Measurements from ENCODE around the gene MFAP2.
"Not testable (repeated sequence)": the region's sequence is repeated elsewhere in the genome, so short reads cannot be mapped to it uniquely, and the experiment has no call there.

MFAP2 gene

DNA sequence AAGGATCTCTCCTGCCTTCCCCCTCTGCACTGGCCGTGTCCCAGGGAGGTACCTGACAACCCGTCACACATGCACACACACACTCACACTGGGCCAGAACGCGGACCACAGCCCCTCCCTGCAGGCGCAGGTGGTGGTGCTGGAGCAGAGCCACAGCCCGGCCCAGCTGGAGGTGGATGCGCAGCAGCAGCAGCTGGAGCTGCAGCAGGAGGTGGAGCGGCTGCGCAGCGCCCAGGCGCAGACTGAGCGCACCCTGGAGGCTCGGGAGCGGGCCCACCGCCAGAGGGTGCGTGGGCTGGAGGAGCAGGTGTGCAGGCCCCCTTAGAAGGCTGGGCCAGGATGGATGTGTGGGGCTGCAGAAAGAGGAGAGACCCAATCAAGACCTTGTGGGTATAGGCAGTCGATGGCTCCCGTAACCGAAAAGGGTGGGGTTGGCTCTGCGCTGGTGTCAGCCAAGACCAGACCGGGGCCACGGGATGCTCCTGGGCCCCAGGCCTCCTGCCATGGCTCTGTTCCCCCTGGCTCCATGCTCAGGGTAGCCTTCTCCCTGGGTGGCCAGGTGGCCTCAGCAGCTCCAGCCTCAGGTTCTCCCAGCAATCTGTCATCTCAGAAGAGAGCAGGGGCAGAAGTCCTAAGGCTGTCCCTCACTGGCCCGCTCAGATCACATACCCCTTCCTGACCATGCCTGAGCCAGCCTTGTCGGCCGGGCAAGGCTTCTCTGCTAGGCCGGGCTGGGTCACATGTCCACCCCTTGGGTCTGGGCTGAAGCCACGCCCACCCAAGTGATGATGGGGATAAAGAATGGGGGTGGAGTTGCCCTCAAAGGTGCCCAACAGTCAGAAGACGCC is 8.9 kb downstream of the MFAP2 start:
- no CpG with 5 or more reads among the region's 28 CpGs for WGBS (ENCODE audit: insufficient coverage, insufficient read length)
- Histone ChIP-seq H3K9me3 (ENCODE audit: control insufficient read depth, insufficient read depth, low read length) (no peaks in the 10 kb centered on the region), H3K36me3 (ENCODE audit: control insufficient read depth, insufficient read depth, low read length) (peaks cover 15% of the 10 kb centered on the region)

DNA sequence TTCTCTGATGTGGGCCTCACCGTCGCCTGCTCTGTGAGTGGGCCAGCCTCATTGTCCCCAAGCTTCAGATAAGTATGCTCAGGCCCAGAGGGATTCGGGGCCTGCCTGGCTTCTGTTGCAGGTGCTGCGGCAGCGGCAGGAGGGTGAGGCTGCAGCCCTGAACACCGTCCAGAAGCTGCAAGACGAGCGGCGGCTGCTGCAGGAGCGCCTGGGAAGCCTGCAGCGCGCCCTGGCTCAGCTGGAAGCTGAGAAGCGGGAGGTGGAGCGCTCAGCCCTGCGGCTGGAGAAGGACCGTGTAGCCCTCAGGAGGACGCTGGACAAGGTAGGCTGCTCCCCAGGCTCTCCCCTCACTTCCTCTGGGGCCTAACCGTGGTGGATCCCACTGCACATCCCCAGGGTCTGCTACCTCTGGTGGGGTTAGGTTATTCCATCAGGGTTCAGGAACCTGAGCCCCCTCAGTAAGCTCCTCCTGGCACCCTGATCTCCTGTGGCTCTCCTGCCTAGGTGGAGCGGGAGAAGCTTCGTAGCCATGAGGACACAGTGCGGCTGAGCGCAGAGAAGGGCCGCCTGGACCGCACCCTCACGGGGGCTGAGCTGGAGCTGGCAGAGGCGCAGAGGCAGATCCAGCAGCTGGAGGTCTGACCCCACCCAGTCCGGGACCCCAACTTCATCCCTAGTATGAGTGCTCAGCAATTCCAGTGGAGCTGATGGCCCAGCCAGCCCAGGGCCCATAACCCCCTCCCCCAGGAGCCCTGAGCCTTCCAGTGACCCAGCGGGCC is 10.1 kb downstream of the MFAP2 start:
- no peaks in the 10 kb centered on the region for H3K27me3 ChIP-seq (ENCODE audit: control insufficient read depth, insufficient read depth, low read length)
- peaks cover 1% of the 10 kb centered on the region; the same call in 1 of the 2 replicates for H3K4me1 ChIP-seq (ENCODE audit: control insufficient read depth, insufficient read depth, low read length)
- no peak overlapping the region for H3K27ac ChIP-seq (ENCODE audit: low read length)
- peaks cover 21% of the 10 kb centered on the region for H3K36me3 ChIP-seq (ENCODE audit: control insufficient read depth, insufficient read depth, low read length)
- no peak overlapping the region for H3K4me3 ChIP-seq (ENCODE audit: low read length)
- DNase-seq (ENCODE audit: low read depth, low spot score): no peak
- no peaks in the 10 kb centered on the region for H3K9me3 ChIP-seq (ENCODE audit: control insufficient read depth, insufficient read depth, low read length)
- no CpG with 5 or more reads among the region's 28 CpGs for WGBS (ENCODE audit: insufficient coverage, insufficient read length)

More for the DNA sequence above, 8.9 kb downstream of the MFAP2 start:
- Histone ChIP-seq H3K4me3 (ENCODE audit: low read length) (no peak overlapping the region), H3K27ac (ENCODE audit: low read length) (no peak overlapping the region), H3K27me3 (ENCODE audit: control insufficient read depth, insufficient read depth, low read length) (no peaks in the 10 kb centered on the region), H3K4me1 (ENCODE audit: control insufficient read depth, insufficient read depth, low read length) (peaks cover 1% of the 10 kb centered on the region; the same call in 1 of the 2 replicates)
- no peak for DNase-seq (ENCODE audit: low read depth, low spot score)

DNA sequence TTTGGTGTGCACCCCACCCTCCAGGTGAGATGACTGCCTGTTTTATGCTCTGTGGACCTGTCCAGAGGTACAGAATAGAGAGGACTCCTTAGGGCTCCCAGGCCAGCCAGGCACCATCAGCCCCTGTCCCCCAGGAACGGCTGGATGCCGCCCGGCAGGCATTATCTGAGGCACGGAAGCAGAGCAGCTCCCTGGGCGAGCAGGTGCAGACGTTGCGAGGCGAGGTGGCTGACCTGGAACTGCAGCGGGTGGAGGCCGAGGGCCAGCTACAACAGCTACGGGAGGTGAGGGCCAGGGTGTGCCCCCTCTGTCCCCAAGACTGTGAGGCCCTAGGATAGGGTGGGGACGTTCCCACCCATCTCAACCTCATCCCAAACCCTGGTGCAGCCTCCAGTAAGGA is 10.8 kb downstream of the MFAP2 start:
- Histone ChIP-seq H3K4me1 (ENCODE audit: control insufficient read depth, insufficient read depth, low read length) (peaks cover 1% of the 10 kb centered on the region; the same call in 1 of the 2 replicates), H3K4me3 (ENCODE audit: low read length) (no peak overlapping the region), H3K36me3 (ENCODE audit: control insufficient read depth, insufficient read depth, low read length) (peaks cover 25% of the 10 kb centered on the region), H3K27ac (ENCODE audit: low read length) (no peak overlapping the region), H3K27me3 (ENCODE audit: control insufficient read depth, insufficient read depth, low read length) (no peaks in the 10 kb centered on the region), H3K9me3 (ENCODE audit: control insufficient read depth, insufficient read depth, low read length) (no peaks in the 10 kb centered on the region)
- no CpG with 5 or more reads among the region's 12 CpGs for WGBS (ENCODE audit: insufficient coverage, insufficient read length)
- no peak for DNase-seq (ENCODE audit: low read depth, low spot score)

DNA sequence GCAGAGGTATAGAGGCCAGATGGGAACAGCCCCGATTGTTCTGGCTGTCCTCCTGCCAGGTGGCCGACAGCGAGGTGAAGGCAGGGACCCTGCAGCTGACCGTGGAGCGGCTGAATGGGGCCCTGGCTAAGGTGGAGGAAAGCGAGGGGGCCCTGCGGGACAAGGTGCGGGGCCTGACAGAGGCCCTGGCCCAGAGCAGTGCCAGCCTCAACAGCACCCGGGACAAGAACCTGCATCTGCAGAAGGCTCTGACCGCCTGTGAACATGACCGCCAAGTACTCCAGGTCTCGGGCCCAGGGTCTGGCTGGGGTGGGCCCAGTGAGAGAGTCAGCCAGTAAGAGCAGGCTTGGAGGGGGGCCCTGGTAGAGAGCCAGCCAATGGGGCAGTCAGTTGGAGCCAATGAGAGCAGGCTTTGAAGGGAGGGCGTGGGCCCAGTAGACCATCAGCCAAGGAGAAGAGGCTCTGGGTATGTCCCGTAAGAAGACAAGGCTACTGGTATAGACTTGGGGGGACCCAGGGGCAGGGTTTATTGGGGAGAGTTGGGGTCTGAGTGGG is 11.3 kb downstream of the MFAP2 start:
- peaks cover 25% of the 10 kb centered on the region for H3K36me3 ChIP-seq (ENCODE audit: control insufficient read depth, insufficient read depth, low read length)
- H3K27ac ChIP-seq (ENCODE audit: low read length): no peak overlapping the region
- no peak overlapping the region for H3K4me3 ChIP-seq (ENCODE audit: low read length)
- H3K4me1 ChIP-seq (ENCODE audit: control insufficient read depth, insufficient read depth, low read length): peaks cover 1% of the 10 kb centered on the region; the same call in 1 of the 2 replicates
- no peaks in the 10 kb centered on the region for H3K27me3 ChIP-seq (ENCODE audit: control insufficient read depth, insufficient read depth, low read length)
- no peak for DNase-seq (ENCODE audit: low read depth, low spot score)
- WGBS (ENCODE audit: insufficient coverage, insufficient read length): no CpG with 5 or more reads among the region's 14 CpGs
- no peaks in the 10 kb centered on the region for H3K9me3 ChIP-seq (ENCODE audit: control insufficient read depth, insufficient read depth, low read length)

DNA sequence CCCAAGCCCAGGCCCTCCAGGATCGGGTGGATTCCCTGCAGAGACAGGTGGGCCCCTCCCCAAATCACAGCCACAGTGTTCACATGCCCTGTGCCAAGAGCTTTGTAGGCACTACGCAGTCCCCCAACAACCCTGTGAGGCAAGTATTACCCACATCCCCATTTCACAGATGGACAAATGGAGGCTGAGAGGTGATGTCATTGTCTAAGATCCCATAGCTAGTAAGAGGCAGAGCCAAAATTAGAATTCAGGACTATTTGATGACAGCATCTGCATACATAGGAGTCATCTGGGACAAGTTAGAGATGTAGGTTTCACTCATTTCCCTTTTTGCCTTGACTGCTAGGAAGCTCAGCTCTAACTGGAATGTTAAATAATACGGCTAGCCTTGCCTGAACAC is 12.0 kb downstream of the MFAP2 start:
- no peak for DNase-seq (ENCODE audit: low read depth, low spot score)
- H3K27me3 ChIP-seq (ENCODE audit: control insufficient read depth, insufficient read depth, low read length): no peaks in the 10 kb centered on the region
- no peak overlapping the region for H3K27ac ChIP-seq (ENCODE audit: low read length)
- no peak overlapping the region for H3K4me3 ChIP-seq (ENCODE audit: low read length)
- H3K9me3 ChIP-seq (ENCODE audit: control insufficient read depth, insufficient read depth, low read length): no peaks in the 10 kb centered on the region
- peaks cover 23% of the 10 kb centered on the region for H3K36me3 ChIP-seq (ENCODE audit: control insufficient read depth, insufficient read depth, low read length)
- peaks cover 1% of the 10 kb centered on the region; the same call in 1 of the 2 replicates for H3K4me1 ChIP-seq (ENCODE audit: control insufficient read depth, insufficient read depth, low read length)
- no CpG with 5 or more reads among the region's 3 CpGs for WGBS (ENCODE audit: insufficient coverage, insufficient read length)

DNA sequence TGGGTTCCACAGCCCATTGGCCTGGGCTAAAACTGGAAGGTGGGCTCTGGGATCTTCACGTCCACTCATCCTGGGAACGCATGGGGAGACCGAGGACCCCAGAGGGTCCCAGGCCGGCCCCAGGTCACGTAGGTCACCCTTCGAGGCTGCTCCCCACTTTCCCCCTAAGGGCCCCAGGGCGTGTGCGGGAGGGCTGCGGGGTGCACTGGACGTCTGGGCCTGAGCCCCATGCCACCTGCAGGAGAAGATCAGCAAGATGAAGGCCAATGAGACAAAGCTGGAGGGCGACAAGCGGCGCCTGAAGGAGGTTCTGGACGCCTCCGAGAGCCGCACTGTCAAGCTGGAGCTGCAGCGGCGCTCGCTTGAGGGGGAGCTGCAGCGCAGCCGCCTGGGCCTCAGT is 12.5 kb downstream of the MFAP2 start:
- Histone ChIP-seq H3K36me3 (ENCODE audit: control insufficient read depth, insufficient read depth, low read length) (peaks cover 22% of the 10 kb centered on the region), H3K4me3 (ENCODE audit: low read length) (no peak overlapping the region), H3K27ac (ENCODE audit: low read length) (no peak overlapping the region), H3K9me3 (ENCODE audit: control insufficient read depth, insufficient read depth, low read length) (no peaks in the 10 kb centered on the region), H3K4me1 (ENCODE audit: control insufficient read depth, insufficient read depth, low read length) (peaks cover 1% of the 10 kb centered on the region; the same call in 1 of the 2 replicates), H3K27me3 (ENCODE audit: control insufficient read depth, insufficient read depth, low read length) (no peaks in the 10 kb centered on the region)
- DNase-seq (ENCODE audit: low read depth, low spot score): no peak
- WGBS (ENCODE audit: insufficient coverage, insufficient read length): no CpG with 5 or more reads among the region's 21 CpGs

DNA sequence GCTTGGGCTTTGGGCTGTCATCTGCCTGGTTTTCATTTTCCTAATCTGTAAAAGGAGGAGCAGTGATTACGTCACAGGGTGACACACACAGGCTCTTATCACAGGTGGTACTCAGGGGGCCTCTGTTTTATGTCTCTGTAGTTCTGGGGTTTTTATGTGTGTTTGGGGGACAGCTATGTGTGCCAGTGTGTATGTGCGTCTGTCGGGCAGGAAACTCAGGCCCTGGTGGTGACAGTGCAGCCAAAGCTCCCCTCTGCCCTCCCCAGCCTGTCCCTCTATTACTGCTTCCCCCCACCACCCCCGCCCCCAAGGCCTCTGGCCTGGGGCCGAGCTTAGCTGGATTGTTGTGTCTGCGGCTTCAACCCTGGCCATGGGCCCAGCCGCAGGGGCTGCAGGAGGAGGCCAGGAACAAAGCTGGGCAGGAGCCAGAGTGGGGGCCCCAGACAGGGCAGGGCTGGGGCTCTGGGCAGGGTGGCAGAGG is 13.3 kb downstream of the MFAP2 start:
- no peak for DNase-seq (ENCODE audit: low read depth, low spot score)
- no CpG with 5 or more reads among the region's 7 CpGs for WGBS (ENCODE audit: insufficient coverage, insufficient read length)
- H3K27ac ChIP-seq (ENCODE audit: low read length): no peak overlapping the region

DNA sequence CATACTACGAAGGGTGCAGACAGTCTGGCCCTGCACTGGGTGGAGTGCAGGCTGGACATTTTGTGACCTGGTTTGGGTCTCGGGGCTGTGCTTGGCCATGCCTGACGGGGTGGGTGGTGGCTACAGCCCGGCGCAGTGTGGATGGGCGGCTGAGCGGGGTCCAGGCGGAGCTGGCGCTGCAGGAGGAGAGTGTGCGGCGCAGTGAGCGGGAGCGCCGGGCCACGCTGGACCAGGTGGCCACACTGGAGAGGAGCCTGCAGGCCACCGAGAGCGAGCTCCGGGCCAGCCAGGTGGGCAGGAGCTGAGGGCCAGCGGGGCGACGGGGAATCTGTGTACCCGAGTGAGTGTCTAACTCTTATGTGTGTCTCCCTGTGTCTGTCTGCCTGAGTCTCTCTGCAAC is 14.1 kb downstream of the MFAP2 start:
- Histone ChIP-seq H3K27ac (ENCODE audit: low read length) (no peak overlapping the region), H3K4me1 (ENCODE audit: control insufficient read depth, insufficient read depth, low read length) (no peaks in the 10 kb centered on the region; the same call in 1 of the 2 replicates), H3K36me3 (ENCODE audit: control insufficient read depth, insufficient read depth, low read length) (peaks cover 19% of the 10 kb centered on the region), H3K9me3 (ENCODE audit: control insufficient read depth, insufficient read depth, low read length) (no peaks in the 10 kb centered on the region), H3K27me3 (ENCODE audit: control insufficient read depth, insufficient read depth, low read length) (no peaks in the 10 kb centered on the region), H3K4me3 (ENCODE audit: low read length) (no peak overlapping the region)
- WGBS (ENCODE audit: insufficient coverage, insufficient read length): no CpG with 5 or more reads among the region's 22 CpGs
- DNase-seq (ENCODE audit: low read depth, low spot score): no peak

More for the DNA sequence above, 13.3 kb downstream of the MFAP2 start:
- H3K9me3 ChIP-seq (ENCODE audit: control insufficient read depth, insufficient read depth, low read length): no peaks in the 10 kb centered on the region
- H3K36me3 ChIP-seq (ENCODE audit: control insufficient read depth, insufficient read depth, low read length): peaks cover 22% of the 10 kb centered on the region
- no peak overlapping the region for H3K4me3 ChIP-seq (ENCODE audit: low read length)
- H3K27me3 ChIP-seq (ENCODE audit: control insufficient read depth, insufficient read depth, low read length): no peaks in the 10 kb centered on the region
- H3K4me1 ChIP-seq (ENCODE audit: control insufficient read depth, insufficient read depth, low read length): peaks cover 1% of the 10 kb centered on the region; the same call in 1 of the 2 replicates

DNA sequence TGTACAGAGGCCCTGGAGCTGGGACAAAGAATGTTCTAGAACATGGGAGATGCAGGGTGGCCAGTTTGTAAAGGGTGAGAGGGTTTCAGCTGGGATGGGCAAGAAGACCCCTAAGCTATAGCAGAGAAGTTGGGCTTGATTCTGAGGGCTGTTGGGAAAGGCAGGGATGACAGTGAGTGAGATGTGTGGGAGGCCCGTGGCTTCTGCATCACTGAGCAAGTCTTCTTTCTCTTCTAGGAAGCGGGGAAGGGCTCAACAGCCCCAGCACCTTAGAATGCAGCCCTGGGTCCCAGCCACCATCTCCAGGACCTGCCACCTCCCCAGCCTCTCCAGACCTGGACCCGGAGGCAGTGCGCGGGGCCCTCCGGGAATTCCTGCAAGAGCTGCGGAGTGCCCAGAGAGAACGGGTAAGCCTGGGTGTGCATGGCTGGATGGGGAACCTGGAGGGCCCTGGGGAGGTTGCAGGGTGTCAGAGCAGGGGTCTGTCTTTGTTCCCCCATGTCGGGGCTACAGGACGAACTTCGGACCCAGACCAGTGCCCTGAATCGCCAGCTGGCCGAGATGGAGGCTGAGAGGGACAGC is 14.8 kb downstream of the MFAP2 start:
- Histone ChIP-seq H3K4me3 (ENCODE audit: low read length) (no peak overlapping the region), H3K4me1 (ENCODE audit: control insufficient read depth, insufficient read depth, low read length) (no peaks in the 10 kb centered on the region), H3K9me3 (ENCODE audit: control insufficient read depth, insufficient read depth, low read length) (no peaks in the 10 kb centered on the region), H3K27me3 (ENCODE audit: control insufficient read depth, insufficient read depth, low read length) (no peaks in the 10 kb centered on the region), H3K27ac (ENCODE audit: low read length) (no peak overlapping the region), H3K36me3 (ENCODE audit: control insufficient read depth, insufficient read depth, low read length) (peaks cover 16% of the 10 kb centered on the region)
- no CpG with 5 or more reads among the region's 13 CpGs for WGBS (ENCODE audit: insufficient coverage, insufficient read length)
- DNase-seq (ENCODE audit: low read depth, low spot score): no peak

DNA sequence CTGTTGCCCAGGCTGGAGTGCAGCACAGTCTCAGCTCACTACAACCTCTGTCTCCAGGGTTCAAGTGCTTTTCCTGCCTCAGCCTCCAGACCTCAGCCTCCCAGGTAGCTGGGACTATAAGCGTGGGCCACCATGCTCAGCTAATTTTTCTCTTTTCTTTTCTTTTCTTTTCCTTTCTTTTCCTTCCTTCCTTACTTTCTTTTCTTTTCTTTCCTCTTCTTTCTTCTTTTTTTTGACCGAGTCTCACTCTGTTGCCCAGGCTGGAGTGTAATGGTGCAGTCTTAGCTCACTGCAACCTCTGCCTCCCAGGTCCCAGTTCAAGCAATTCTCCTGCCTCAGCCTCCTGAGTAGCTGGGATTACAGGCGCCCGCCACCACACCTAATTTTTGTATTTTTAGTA is 16.3 kb downstream of the MFAP2 start:
- not testable (repeated sequence) for H3K27ac ChIP-seq (ENCODE audit: low read length); H3K4me1 ChIP-seq (ENCODE audit: control insufficient read depth, insufficient read depth, low read length); H3K4me3 ChIP-seq (ENCODE audit: low read length); H3K27me3 ChIP-seq (ENCODE audit: control insufficient read depth, insufficient read depth, low read length); DNase-seq (ENCODE audit: low read depth, low spot score); H3K9me3 ChIP-seq (ENCODE audit: control insufficient read depth, insufficient read depth, low read length)
- WGBS (ENCODE audit: insufficient coverage, insufficient read length): no CpG with 5 or more reads among the region's 4 CpGs
- peaks cover 16% of the 10 kb centered on the region for H3K36me3 ChIP-seq (ENCODE audit: control insufficient read depth, insufficient read depth, low read length)
